ENCODE measurements around the gene CBFA2T3.
"Not testable (repeated sequence)": the region's sequence is repeated elsewhere in the genome, so short reads cannot be mapped to it uniquely, and the experiment has no call there.

The CBFA2T3 gene

DNA sequence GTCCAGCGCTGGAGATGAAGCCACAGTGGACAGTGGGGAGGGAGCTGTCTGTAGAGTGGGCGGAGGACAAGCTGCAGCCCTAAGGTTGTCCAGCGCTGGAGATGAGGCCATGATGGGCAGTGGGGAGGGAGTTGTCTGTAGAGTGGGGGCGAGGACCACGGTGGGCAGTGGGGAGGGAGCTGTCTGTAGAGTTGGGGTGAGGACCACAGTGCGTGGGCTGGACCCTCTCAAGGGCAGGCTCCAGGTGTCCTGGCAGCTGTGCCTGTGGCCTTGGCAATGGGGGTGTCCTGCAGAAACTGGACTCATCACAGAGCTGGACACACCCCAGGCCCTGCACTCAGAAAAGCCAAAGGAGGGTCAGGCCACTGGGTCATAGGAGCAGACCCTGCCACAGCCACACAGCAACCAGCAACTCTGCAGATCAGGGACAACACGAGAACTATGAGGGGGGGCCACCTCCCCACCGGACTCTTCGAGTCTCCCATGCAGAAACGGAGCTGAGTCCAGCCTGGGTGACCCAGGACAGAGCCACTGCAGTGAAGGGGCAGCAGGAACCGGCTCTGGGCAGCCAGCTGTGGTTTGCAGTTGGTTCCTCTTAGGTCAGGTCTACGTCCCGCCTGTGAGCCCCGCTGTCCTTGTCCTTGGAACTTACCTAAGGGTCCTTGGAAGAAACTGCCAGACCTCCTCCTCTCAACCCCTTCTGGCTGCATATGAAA lies 33.4 kb upstream of the CBFA2T3 start:
- TF ChIP-seq, protein P1, sequence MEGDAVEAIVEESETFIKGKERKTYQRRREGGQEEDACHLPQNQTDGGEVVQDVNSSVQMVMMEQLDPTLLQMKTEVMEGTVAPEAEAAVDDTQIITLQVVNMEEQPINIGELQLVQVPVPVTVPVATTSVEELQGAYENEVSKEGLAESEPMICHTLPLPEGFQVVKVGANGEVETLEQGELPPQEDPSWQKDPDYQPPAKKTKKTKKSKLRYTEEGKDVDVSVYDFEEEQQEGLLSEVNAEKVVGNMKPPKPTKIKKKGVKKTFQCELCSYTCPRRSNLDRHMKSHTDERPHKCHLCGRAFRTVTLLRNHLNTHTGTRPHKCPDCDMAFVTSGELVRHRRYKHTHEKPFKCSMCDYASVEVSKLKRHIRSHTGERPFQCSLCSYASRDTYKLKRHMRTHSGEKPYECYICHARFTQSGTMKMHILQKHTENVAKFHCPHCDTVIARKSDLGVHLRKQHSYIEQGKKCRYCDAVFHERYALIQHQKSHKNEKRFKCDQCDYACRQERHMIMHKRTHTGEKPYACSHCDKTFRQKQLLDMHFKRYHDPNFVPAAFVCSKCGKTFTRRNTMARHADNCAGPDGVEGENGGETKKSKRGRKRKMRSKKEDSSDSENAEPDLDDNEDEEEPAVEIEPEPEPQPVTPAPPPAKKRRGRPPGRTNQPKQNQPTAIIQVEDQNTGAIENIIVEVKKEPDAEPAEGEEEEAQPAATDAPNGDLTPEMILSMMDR (conservative IDR thresholded peaks at IDR 0.05) = no peak
- TF ChIP-seq ZFX (IDR thresholded peaks at IDR 0.05) = no peak
- no peak overlapping the region for H3K27ac ChIP-seq

DNA sequence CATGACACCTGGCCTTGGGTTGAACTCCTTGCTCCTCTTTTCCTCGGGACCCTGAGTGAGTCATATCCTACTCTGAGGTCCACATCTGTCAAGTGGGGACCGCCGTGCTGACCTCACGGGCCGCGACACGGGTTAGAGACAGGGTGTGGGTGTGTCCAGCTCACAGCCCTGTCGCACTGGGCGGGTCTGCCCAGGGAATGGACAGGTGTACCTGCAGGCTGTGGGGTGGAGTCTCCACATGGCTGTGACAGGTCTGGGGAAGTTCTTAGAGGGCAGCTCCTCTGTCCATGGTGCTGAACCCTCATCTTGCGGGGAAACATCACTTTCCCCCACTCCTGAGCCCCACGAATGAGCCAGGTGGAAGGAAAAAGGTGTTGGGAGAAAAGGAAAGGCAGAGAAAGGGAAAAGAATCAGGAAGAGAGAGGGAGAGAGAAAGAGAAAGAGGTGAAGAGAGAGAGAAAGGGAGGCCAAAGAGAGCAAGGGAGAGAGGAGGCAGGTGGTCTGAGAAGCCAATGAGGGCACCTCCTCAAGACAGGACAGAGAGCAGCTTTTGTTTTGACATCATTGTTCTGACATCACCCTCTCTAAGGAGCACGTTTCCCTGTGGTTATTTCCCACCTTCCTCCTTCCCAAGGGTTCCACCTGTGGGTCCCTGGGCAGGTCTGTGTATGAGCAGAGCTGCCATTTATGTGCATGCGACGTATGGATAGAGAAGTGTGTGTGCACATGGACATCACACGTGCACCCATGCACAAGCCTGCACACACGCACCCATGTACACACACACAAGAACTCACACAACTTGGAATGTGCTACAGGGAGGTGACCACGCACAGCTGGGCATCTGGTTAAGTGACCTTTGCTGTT lies 32.6 kb upstream of the CBFA2T3 start:
- TF ChIP-seq, protein P1 (conservative IDR thresholded peaks at IDR 0.05) = no peak
- no peak for TF ChIP-seq ZFX (IDR thresholded peaks at IDR 0.05)

DNA sequence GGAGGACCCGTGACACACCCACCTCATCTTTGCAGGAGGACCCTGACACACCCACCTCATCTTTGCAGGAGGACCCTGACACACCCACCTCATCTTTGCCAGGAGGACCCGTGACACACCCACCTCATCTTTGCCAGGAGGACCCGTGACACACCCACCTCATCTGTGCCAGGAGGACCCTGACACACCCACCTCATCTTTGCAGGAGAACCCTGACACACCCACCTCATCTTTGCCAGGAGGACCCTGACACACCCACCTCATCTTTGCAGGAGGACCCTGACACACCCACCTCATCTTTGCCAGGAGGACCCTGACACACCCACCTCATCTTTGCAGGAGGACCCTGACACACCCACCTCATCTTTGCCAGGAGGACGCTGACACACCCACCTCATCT lies 31.8 kb upstream of the CBFA2T3 start:
- not testable (repeated sequence) for H3K27ac ChIP-seq

More for the DNA sequence above, 32.6 kb upstream of the CBFA2T3 start:
- no peak overlapping the region for H3K27ac ChIP-seq

- TF ChIP-seq ZFX (IDR thresholded peaks at IDR 0.05) = no peak
- TF ChIP-seq, protein P1 (conservative IDR thresholded peaks at IDR 0.05) = no peak
These were observed 30.6 kb upstream of the CBFA2T3 start for GRCh38 chr16:89007371-89008249.

DNA sequence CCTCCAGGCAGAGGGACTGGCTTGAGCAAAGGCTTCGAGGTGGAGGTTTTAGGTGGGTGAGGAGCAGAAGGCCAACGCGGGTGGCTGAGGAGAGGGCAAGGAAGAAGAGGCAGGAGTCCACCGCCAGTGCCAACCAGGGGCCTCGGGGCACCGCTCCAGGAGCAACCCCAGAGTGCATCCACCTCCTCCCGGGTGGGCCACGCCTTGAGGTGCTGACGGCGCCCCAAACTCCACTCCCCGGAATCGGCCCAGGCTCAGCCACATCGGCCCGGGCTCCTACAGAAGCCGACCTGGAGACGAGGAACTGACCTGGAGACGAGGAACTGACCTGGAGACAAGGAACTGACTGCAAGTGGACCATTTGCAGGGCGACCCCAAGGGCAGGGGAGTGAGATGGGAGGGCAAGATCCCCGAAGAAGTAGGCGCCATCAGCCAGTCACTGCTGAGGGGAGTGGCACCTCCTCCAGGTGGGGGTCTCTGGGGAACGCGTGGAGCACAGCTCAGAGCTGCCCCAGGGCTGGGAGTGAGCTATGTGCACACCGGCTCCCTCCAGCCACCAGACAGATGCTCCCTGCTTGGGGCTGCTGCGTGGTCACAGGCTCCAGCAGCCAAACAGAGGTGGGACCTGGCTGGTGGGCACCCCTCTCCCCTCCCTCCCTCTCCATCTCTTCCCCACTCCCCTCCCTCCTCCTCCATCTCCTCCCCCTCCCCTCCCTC lies 29.2 kb upstream of the CBFA2T3 start:
- no peak overlapping the region for H3K27ac ChIP-seq
- TF ChIP-seq, protein P1 (conservative IDR thresholded peaks at IDR 0.05) = no peak
- no peak for TF ChIP-seq ZFX (IDR thresholded peaks at IDR 0.05)

More at GRCh38 chr16:89007371-89008249, 30.6 kb upstream of the CBFA2T3 start:
- H3K27ac ChIP-seq = no peak overlapping the region

DNA sequence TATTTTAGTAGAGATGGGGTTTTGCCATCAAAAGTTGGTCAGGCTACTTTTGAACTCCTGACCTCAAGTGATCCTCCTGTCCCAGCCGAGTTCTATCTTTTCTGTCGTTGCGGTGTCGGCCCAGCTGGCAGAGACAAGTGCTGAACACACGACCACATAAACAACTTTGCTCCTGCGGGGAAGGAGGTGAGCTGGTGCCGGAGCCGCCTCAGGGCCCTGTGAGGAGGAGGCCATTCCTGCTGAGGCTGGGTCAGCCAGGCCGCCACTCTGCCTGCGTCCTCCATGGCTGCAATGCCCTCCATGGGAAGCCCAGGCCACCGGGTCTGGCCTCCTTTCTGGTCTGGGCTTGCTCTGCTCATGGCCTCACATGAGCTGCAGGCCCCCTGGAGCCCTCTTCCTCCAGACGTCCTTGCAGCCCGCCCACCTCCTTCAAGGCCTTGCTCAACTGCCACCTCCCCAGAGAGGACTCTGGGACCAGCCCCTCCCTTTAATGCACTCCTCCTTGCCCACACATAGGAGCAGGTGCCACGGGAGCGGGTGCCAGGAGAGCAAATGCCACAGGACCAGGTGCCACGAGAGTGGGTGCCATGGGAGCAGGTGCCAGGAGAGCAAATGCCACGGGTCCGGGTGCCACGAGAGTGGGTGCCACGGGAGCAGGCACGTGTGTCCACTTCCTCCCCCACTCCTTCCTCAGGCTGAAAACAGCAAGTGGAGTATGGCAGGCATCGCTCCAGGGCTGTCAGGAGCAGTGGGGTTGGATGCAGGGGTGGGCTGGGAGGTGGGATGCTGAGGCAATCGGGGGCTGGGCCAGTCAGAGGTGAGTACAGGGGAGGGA lies 28.4 kb upstream of the CBFA2T3 start:
- TF ChIP-seq ZFX (IDR thresholded peaks at IDR 0.05) = no peak
- TF ChIP-seq, protein P1 (conservative IDR thresholded peaks at IDR 0.05) = no peak
- H3K27ac ChIP-seq = no peak overlapping the region
